Liver (tissue), 10 donors: Measurements from ENCODE around the gene TMF1. TPM values are rescaled to one million over a fixed set of nuclear protein-coding genes. Genes with fewer than 3 reads are reported as not detected.

Experiments used
- DNase-seq: peaks from one replicate; pipeline ENCODE4 v3.0.0-alpha.2; 2017; ENCODE audit warnings: low spot score
- H3K27ac ChIP-seq, 2 donors: one replicate each; pipeline ENCODE4 v1.7.0; 2013; ENCODE audit warnings: inconsistent platforms in 2 of 2, low read length in 2 of 2, control low read depth in 1 of 2, low read depth in 1 of 2, mild to moderate bottlenecking in 1 of 2
- H3K27me3 ChIP-seq, 4 donors: one replicate each; pipeline versions ENCODE4 v1.6.1 to v1.7.0; 2013; ENCODE audit warnings: low read length in 3 of 4, inconsistent platforms in 1 of 4, mild to moderate bottlenecking in 1 of 4, moderate library complexity in 1 of 4; ENCODE audit not compliant: control insufficient read depth in 4 of 4, insufficient read depth in 4 of 4
- H3K36me3 ChIP-seq, 4 donors: one replicate each; pipeline versions ENCODE4 v1.6.1 to v1.7.0; 2013; ENCODE audit warnings: low read length in 3 of 4, mild to moderate bottlenecking in 3 of 4, low read depth in 1 of 4, moderate library complexity in 1 of 4; ENCODE audit not compliant: control insufficient read depth in 4 of 4, insufficient read depth in 3 of 4
- H3K4me1 ChIP-seq, 4 donors: one replicate each; pipeline versions ENCODE4 v1.6.1 to v1.7.0; 2013; ENCODE audit warnings: low read length in 3 of 4, mild to moderate bottlenecking in 3 of 4, moderate library complexity in 1 of 4; ENCODE audit not compliant: control insufficient read depth in 4 of 4, insufficient read depth in 4 of 4
- H3K4me3 ChIP-seq, 3 donors: one replicate each; pipeline versions ENCODE4 v1.6.1 to v1.7.0; 2013; ENCODE audit warnings: low read length in 3 of 3, control low read depth in 1 of 3, low read depth in 1 of 3, mild to moderate bottlenecking in 1 of 3
- H3K9ac ChIP-seq, 2 donors: one replicate each; pipeline ENCODE4 v1.7.0; 2013; ENCODE audit warnings: low read length in 2 of 2, mild to moderate bottlenecking in 2 of 2, moderate library complexity in 2 of 2, control low read depth in 1 of 2, low read depth in 1 of 2
- H3K9me3 ChIP-seq, 4 donors: one replicate each; pipeline versions ENCODE4 v1.6.1 to v1.7.0; 2013; ENCODE audit warnings: low read length in 3 of 4; ENCODE audit not compliant: control insufficient read depth in 4 of 4
- RAD21 ChIP-seq, 2 donors: IDR thresholded peaks; 2 replicates each; pipeline ENCODE4 v1.6.1; 2016; ENCODE audit warnings: antibody characterized with exemption in 2 of 2, mild to moderate bottlenecking in 2 of 2
- SP1 ChIP-seq: IDR thresholded peaks from 2 replicates; pipeline ENCODE4 v1.6.1; 2018; ENCODE audit warnings: antibody characterized with exemption, mild to moderate bottlenecking
- WGBS: extraction: QIAGEN DNeasy Blood & Tissue Kit; methylation state at CpG from one replicate; pipeline ENCODE4 v1.1.7; 2013; 5-methylcytosine and 5-hydroxymethylcytosine counted together
- polyA plus RNA-seq, 2 donors: library from polyadenylated mRNA; stranded (reverse) in 1 of 2; unstranded in 1 of 2; fragments of 200-250 nt in 1 of 2; fragments of >200 nt in 1 of 2; fragmentation: Nextera tagmentation in 1 of 2; extraction: Ambion mirVana in 1 of 2; gene quantifications; one replicate each; pipeline versions ENCODE4 v1.2.1 to v1.2.3, GENCODE V29; 2013 to 2015
- small RNA-seq: library from RNA; depleted of rRNA; stranded (forward); fragments of <200 nt; gene quantifications from one replicate; pipeline ENCODE3, GENCODE V24; 2014
- total RNA-seq, 2 donors: library from RNA; depleted of rRNA; stranded (reverse); fragments of >200 nt; gene quantifications; one replicate each; pipeline ENCODE4 v1.2.3, GENCODE V29; 2014
- TF ChIP-seq, protein P1 (sequence below): fragments of 150-350 bp; IDR thresholded peaks from 2 replicates; pipeline ENCODE4 v1.5.1; 2017; ENCODE audit warnings: improper control_type of control experiment, low read depth, low read length; ENCODE audit not compliant: missing input control
- donor health status: healthy.
- donor health status: healthy.
- donor health status: healthy.
- donor health status: healthy.
- donor health status: healthy.

The TMF1 gene
- total and polyA plus RNA-seq, 4 donors = 5.5 to 19.4 (median 8.6) TPM

- H3K27ac ChIP-seq = no peak overlapping the region
- no peak overlapping the region for H3K4me3 ChIP-seq
- TF ChIP-seq SP1 (no peak), RAD21 (IDR thresholded peaks at IDR 0.05) (peak; percentile 79 to 88)
- TF ChIP-seq, protein P1, sequence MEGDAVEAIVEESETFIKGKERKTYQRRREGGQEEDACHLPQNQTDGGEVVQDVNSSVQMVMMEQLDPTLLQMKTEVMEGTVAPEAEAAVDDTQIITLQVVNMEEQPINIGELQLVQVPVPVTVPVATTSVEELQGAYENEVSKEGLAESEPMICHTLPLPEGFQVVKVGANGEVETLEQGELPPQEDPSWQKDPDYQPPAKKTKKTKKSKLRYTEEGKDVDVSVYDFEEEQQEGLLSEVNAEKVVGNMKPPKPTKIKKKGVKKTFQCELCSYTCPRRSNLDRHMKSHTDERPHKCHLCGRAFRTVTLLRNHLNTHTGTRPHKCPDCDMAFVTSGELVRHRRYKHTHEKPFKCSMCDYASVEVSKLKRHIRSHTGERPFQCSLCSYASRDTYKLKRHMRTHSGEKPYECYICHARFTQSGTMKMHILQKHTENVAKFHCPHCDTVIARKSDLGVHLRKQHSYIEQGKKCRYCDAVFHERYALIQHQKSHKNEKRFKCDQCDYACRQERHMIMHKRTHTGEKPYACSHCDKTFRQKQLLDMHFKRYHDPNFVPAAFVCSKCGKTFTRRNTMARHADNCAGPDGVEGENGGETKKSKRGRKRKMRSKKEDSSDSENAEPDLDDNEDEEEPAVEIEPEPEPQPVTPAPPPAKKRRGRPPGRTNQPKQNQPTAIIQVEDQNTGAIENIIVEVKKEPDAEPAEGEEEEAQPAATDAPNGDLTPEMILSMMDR = peak; percentile 54
- 34% methylated on average over 11 of the region's 11 CpGs for WGBS
- no peaks in the 10 kb centered on the region for H3K9me3 ChIP-seq
- H3K27me3 ChIP-seq = peaks cover 0 to 3% (median 0%) of the 10 kb centered on the region in 4 donors
- H3K4me1 ChIP-seq = no peaks in the 10 kb centered on the region
- peak; percentile 56 for DNase-seq
- no peak overlapping the region for H3K9ac ChIP-seq
- peaks cover 0 to 7% (median 3%) of the 10 kb centered on the region in 4 donors for H3K36me3 ChIP-seq
These were observed 79.7 kb downstream of the TMF1 start for GRCh38 chr3:68972358-68972979.

Small RNA genes lying within 50 kb of the gene (small RNA-seq; reads per million reads assigned to genes)
- gene MIR3136 = 0.11 reads per million

Other genes starting within 250 kb of the TMF1 start
- gene TAFA4, start 119.8 kb downstream of the TMF1 start, total RNA-seq = under 1 TPM in 1 of 2 donors, not detected in 1; 0.70 TPM
- gene TAFA4, start 119.8 kb downstream of the TMF1 start, polyA plus RNA-seq = under 1 TPM in 1 of 2 donors, not detected in 1; 0.02 TPM
- 1 to 10 TPM; 7.4 to 7.5 TPM for gene EOGT, start 38.6 kb downstream of the TMF1 start, total RNA-seq
- 1 to 10 TPM; 2.6 to 2.8 TPM for gene EOGT, start 38.6 kb downstream of the TMF1 start, polyA plus RNA-seq
- 10 to 100 TPM; 32.3 to 34.4 TPM for gene UBA3, start 28.0 kb upstream of the TMF1 start, total RNA-seq
- gene UBA3, start 28.0 kb upstream of the TMF1 start, polyA plus RNA-seq = 10 to 100 TPM; 13.1 to 20.5 TPM
- 10 to 100 TPM; 28.7 to 38.9 TPM for gene ARL6IP5, start 32.6 kb upstream of the TMF1 start, total RNA-seq
- gene ARL6IP5, start 32.6 kb upstream of the TMF1 start, polyA plus RNA-seq = 10 to 100 TPM; 25.1 to 46.0 TPM
- not detected for gene LMOD3, start 70.3 kb upstream of the TMF1 start, total RNA-seq
- under 1 TPM; 0.02 to 0.04 TPM for gene LMOD3, start 70.3 kb upstream of the TMF1 start, polyA plus RNA-seq